ENCODE measurements around the gene GAA. TPM values are rescaled to one million over a fixed set of nuclear protein-coding genes. Genes with fewer than 3 reads are reported as not detected.
A peak's percentile ranks its signal among the peaks of the same experiment; 100 is the strongest.

Gene GAA
- total and polyA plus RNA-seq, 2 of the 13 experiments (the other 11 are each of a cell fraction or from before 2014, with no cell fraction given), result 21.6 to 36.4 TPM

GRCh38 chr17:80123791-80124190 is 22.4 kb downstream of the GAA start (continued):
- TF ChIP-seq, protein P1, sequence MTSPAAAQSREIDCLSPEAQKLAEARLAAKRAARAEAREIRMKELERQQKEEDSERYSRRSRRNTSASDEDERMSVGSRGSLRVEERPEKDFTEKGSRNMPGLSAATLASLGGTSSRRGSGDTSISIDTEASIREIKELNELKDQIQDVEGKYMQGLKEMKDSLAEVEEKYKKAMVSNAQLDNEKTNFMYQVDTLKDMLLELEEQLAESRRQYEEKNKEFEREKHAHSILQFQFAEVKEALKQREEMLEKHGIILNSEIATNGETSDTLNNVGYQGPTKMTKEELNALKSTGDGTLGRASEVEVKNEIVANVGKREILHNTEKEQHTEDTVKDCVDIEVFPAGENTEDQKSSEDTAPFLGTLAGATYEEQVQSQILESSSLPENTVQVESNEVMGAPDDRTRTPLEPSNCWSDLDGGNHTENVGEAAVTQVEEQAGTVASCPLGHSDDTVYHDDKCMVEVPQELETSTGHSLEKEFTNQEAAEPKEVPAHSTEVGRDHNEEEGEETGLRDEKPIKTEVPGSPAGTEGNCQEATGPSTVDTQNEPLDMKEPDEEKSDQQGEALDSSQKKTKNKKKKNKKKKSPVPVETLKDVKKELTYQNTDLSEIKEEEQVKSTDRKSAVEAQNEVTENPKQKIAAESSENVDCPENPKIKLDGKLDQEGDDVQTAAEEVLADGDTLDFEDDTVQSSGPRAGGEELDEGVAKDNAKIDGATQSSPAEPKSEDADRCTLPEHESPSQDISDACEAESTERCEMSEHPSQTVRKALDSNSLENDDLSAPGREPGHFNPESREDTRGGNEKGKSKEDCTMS (CRISPR knock-in tag; conservative IDR thresholded peaks at IDR 0.05), result no peak
- TF ChIP-seq FOXA1 (IDR thresholded peaks at IDR 0.05) (no peak), FOXA1 (CRISPR knock-in tag; IDR thresholded peaks at IDR 0.05) (no peak), CSRNP2 (CRISPR knock-in tag; conservative IDR thresholded peaks at IDR 0.05; ENCODE audit: low read depth) (no peak), STAG1 (CRISPR knock-in tag; IDR thresholded peaks at IDR 0.05) (no peak), NKX3-1 (CRISPR knock-in tag; IDR thresholded peaks at IDR 0.05) (no peak), ZNF331 (CRISPR knock-in tag; IDR thresholded peaks at IDR 0.05) (no peak), TIGD3 (CRISPR knock-in tag; IDR thresholded peaks at IDR 0.05; ENCODE audit: borderline replicate concordance) (no peak), ZNF414 (CRISPR knock-in tag; IDR thresholded peaks at IDR 0.05) (0 out of 2 replicates have a peak, but pooled peaks have one; percentile 8), ZNF550 (CRISPR knock-in tag; IDR thresholded peaks at IDR 0.05; ENCODE audit: borderline replicate concordance) (no peak), ZFP36 (IDR thresholded peaks at IDR 0.05; ENCODE audit: borderline replicate concordance, low read depth, low read length, partially characterized antibody) (no peak), EEA1 (CRISPR knock-in tag; IDR thresholded peaks at IDR 0.05; ENCODE audit: borderline replicate concordance) (no peak), WIZ (CRISPR knock-in tag; IDR thresholded peaks at IDR 0.05) (0 out of 2 replicates have a peak, but pooled peaks have one; percentile 6), ZNF3 (CRISPR knock-in tag; IDR thresholded peaks at IDR 0.05) (no peak), SALL2 (CRISPR knock-in tag; IDR thresholded peaks at IDR 0.05) (no peak), SPEN (CRISPR knock-in tag; IDR thresholded peaks at IDR 0.05; ENCODE audit: low read depth) (no peak), EHMT2 (IDR thresholded peaks at IDR 0.05; ENCODE audit: borderline replicate concordance, low read depth, low read length) (no peak), NFE2L1 (CRISPR knock-in tag; IDR thresholded peaks at IDR 0.05; ENCODE audit: borderline replicate concordance) (no peak), EZH2 (conservative IDR thresholded peaks at IDR 0.05; ENCODE audit: low read depth, low read length) (no peak), ZNF33A (CRISPR knock-in tag; IDR thresholded peaks at IDR 0.05; ENCODE audit: borderline replicate concordance) (no peak), ZNF816 (CRISPR knock-in tag; IDR thresholded peaks at IDR 0.05; ENCODE audit: borderline replicate concordance) (no peak), PLRG1 (conservative IDR thresholded peaks at IDR 0.05) (no peak), ZNF614 (CRISPR knock-in tag; IDR thresholded peaks at IDR 0.05; ENCODE audit: borderline replicate concordance) (no peak), ATF5 (CRISPR knock-in tag; IDR thresholded peaks at IDR 0.05; ENCODE audit: low read depth) (no peak), MAFF (IDR thresholded peaks at IDR 0.05; ENCODE audit: low read depth, low read length) (no peak)
- TF ChIP-seq, protein P2, sequence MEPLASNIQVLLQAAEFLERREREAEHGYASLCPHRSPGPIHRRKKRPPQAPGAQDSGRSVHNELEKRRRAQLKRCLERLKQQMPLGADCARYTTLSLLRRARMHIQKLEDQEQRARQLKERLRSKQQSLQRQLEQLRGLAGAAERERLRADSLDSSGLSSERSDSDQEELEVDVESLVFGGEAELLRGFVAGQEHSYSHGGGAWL (CRISPR knock-in tag; IDR thresholded peaks at IDR 0.05), result no peak

All from HepG2 (cell line).